Fibroblast of skin of back (primary cell): Measurements from ENCODE around the gene SLC24A3.

Experiments used
- DNase-seq: peaks from one replicate; pipeline ENCODE4 v3.0.0-alpha.2; 2013

SLC24A3 gene

DNA sequence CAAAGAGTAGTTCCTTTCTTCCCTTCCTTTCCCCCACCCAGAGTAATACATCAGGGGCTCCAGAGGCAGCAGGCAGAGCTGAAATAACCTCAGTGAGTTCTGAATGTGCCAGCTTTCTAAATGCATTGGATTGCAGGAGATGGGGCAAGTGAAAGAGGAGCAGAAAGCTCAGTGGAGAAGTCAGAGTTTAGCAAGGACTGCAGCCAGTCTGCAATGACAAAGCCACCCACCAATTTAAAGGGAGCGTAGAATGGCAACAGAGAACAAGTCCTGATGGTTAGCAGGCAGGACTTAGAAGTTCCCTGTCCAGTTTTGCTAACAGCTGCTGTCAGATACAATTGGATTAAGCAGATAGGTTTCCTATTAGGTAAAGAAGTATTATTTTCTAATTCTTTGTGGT is 342.2 kb downstream of the SLC24A3 start:
- no peak for DNase-seq

DNA sequence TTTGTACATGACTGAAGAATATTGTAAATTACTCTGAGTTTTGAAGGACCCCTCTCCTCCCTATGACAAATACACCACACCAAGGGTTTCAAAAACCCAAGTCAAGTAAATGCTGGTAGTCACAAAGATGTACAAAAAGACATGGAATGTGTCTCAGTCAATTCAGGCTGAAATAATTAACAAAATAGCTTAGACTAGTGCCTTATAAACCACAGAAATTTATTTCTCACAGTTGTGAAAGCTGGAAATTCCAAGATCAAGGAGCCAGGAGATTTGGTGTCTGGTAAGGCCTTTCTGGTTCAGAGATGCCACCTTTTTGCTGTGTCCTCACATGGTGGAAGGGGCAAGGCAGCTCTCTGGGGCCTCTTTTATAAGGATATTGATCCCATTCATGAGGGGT is 343.3 kb downstream of the SLC24A3 start:
- no peak for DNase-seq

DNA sequence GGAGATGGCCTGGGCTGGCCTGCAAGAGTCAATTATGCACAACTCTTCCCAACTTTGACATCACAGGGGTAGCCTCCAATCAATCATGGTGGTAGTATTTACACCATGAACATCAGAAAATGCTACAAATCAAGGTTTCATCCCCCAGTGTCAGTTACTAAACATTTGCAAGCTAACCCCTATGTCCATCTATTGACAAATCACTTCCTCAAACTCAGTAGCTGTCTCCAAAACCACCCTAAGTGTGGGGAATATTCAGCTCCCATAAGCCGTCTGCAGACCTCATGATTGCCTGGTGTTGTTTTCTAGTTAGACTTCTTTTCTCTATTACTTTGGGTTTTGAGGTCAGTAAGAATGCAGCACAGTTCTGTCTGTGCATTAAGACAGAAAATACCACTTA is 344.8 kb downstream of the SLC24A3 start:
- no peak for DNase-seq

DNA sequence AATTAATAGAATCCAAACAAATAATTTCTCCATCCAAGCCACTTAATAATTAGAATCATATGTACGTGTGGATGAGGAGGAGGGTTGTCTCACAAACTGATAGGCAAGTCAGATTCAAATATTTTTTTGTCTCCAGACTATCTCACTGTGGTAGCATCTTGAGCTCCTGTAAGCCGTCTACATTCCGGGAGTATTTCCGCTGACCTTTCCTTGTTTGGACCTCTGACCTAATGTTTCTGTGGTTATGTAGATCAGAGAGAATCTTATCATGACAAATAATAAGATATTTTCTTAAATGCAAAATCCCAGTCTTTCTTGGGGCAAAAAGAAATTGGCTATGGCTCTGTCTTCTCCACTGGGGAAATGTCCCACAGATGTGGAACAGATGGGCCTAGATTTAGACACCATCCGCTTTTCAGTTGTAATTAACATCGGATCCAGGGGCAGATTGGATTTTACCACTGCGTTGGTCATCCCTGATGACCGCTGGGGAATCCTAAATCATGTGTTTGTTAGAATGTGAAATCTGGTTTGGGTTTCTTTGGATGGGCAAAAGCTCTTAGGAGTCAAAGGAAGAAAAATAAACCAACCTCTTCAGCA is 348.5 kb downstream of the SLC24A3 start:
- no peak for DNase-seq

DNA sequence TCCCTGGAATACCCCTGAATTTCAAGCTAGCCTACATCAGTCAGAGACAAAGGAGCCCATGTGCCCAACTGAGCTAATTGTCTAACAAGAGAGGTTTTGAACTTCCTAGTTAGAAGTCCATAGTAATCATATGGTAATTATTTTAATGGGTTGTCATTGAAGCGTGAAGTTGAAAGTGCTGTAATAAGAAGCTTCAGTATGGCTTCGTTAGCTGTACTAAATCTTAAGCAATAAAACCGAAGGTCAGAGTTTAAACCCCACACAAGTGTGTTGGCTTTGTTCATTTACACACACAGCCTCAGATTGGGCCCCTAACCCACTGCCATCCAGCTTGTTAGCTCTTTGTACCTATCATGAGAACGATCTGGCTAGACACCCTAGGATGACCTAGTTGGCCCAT is 350.0 kb downstream of the SLC24A3 start:
- no peak for DNase-seq

GRCh38 chr20:19564261-19564660 is 351.8 kb downstream of the SLC24A3 start:
- DNase-seq, result no peak

DNA sequence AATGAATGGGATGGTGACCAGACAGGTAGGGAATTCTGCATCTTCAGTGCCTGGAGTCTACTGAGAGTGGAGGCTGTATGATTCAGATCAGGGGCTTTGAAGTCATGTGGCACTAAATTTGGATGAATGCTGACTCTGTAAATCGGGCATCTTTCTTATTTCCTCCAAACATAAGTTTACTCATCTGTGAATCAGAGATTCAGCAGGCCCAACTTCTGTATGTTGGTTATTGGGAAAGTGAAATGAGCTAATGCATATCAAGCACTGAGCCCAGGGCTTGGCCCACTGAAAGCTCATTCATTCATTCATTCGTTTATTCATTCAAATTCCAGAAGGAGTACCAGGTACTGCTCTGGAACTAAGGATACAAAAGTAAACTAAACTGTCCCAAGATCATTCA is 353.3 kb downstream of the SLC24A3 start:
- no peak for DNase-seq

- peak; percentile 25 for DNase-seq
Observed at GRCh38 chr20:19566226-19566945, 353.9 kb downstream of the SLC24A3 start.

GRCh38 chr20:19568128-19568527 is 355.7 kb downstream of the SLC24A3 start:
- no peak for DNase-seq

- no peak for DNase-seq
Observed at GRCh38 chr20:19571996-19572395, 359.6 kb downstream of the SLC24A3 start.

DNA sequence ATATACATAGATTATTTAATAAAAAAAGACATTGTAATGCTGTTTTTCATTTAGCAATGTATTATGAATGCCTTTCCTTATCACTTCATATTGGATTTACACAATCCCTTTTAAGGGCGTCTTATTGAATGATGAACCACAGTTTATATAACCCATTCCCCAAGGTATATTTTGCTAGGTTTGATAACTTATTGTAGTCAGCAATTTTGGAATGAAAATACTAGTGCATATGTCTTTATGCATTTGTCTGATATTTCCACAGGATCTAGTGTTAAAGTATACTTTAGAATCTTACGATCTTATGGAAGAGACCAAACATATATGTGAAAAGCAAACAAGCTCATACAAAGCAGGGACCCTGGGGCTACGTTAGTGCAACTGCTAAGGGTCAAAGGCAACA is 365.2 kb downstream of the SLC24A3 start:
- no peak for DNase-seq

GRCh38 chr20:19582782-19583181 is 370.3 kb downstream of the SLC24A3 start:
- no peak for DNase-seq

- DNase-seq, result peak; percentile 66
Observed at GRCh38 chr20:19583532-19584175, 371.2 kb downstream of the SLC24A3 start.

DNA sequence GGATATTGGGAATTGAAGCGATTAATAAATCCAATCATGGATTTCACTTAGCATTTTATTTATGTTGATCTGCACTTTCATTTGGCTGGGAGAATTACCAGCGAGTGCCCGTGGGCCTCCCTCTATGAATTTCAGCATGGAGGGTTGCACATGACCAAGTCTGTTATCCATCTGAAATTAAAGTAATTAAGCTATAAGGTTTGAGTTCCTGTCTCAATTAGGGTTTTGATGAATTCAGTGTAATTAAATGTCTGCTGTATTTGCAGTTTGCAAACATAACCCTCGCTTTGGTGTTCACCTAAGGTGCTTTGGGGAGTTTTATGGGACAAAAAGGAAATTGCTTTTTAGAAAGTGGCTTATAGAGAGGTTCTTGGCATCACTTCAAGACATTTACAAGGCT is 375.8 kb downstream of the SLC24A3 start:
- no peak for DNase-seq

GRCh38 chr20:19588732-19589131 is 376.3 kb downstream of the SLC24A3 start:
- DNase-seq, result no peak

DNA sequence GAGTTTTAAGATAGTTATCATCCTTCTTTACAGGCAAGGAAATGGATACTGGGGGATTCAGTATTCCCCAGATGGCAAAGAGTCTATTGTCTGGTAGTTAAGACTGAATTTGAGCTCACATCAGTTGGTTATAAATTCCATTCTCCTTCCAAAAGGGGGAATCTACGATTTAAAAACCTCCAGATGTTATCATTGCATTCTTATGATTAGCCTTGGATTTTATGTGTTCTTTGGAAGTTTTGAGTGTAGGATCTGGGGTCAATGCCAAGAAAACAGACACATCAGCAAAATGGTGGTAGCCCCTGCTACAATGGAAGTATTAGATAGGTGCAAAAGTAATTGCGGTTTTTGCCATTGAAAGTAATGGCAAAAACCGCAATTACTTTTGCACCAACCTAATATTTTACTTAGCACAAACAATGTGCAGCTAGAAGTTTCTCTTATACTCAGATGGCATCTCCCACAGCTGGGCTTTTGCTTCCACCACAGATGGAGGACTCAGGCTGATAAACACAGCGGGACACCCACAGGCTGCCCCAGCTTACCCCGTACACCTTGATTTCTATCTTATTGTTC is 377.4 kb downstream of the SLC24A3 start:
- no peak for DNase-seq

DNA sequence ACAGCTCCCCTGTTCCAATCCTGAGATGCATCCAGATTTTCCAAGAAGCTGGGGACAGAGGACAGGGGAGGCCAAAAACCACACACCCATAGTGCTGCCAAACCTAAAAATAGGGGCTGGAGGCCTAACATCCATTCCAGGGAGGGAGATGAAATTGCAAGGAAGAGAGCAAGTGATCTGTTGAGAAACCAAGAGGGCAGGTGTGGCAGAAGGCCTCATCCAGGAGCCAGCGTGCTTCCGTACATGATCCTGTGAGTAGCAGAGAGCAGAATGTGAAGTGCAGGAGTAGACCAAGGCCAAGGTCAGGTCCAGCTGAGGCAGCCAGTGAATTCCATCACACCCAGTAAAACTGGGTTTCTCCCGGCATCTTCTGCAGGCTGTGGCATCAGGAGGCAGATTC is 377.9 kb downstream of the SLC24A3 start:
- DNase-seq, result no peak

DNA sequence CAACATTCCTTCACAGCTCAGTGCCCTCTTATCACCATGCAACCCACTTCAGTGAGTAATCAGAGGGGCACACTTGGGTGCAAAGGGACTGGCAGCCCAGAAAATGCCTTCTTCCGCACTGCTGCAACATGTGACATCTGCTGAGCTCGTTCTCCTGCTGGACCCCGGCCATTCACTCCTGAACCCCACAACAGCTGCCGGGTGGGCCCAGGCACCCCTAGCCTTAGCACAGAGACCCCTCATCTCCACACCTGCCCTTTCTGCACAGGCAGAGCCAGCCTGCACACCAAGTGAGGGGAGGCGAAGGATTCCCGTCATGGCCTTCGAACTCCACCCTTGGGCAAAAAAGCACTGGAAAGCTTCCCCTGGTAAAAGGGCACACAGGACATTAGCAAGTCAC is 381.3 kb downstream of the SLC24A3 start:
- no peak for DNase-seq

GRCh38 chr20:19594896-19595295 is 382.5 kb downstream of the SLC24A3 start:
- DNase-seq, result no peak

GRCh38 chr20:19598117-19598850 is 385.8 kb downstream of the SLC24A3 start:
- DNase-seq, result no peak

GRCh38 chr20:19599200-19599599 is 386.8 kb downstream of the SLC24A3 start:
- no peak for DNase-seq

- DNase-seq, result no peak
Observed at GRCh38 chr20:19600042-19600441, 387.6 kb downstream of the SLC24A3 start.
